Activated gamma-delta T cell treated with anti-CD3 and anti-CD28 coated beads, Interleukin-2, amount 50 U/mL, for 16 hours (primary cell): ENCODE data around the gene SPATA13.

ENCODE experiments used
- DNase-seq: peaks from one replicate; pipeline ENCODE4 v3.0.0-alpha.2; 2020; ENCODE audit warnings: low read depth

The SPATA13 gene

GRCh38 chr13:24141333-24141910 lies 19.1 kb upstream of the SPATA13 start:
- DNase-seq = no peak

DNA sequence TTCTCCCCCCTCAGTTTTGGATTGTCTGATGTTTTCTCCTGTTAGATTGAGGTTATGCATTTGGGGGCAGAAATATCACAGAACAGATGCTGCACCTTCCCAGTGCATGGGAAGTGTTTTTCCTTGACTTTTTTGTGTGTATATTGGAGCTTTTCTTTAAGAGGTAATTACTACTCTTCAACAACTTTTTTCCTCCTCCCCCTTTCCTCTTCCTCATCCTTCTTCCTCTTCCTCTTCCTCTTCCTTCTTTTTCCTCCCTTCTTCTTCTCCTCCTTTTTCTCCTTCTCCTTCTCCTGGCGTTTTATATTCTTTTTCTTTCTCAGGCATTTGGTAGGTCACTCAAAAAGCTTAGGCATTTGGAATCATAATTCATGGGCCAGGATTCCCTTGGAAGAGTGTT lies 18.1 kb upstream of the SPATA13 start:
- no peak for DNase-seq

GRCh38 chr13:24142886-24143285 lies 17.6 kb upstream of the SPATA13 start:
- DNase-seq = no peak

GRCh38 chr13:24145240-24145639 lies 15.3 kb upstream of the SPATA13 start:
- DNase-seq = no peak

DNA sequence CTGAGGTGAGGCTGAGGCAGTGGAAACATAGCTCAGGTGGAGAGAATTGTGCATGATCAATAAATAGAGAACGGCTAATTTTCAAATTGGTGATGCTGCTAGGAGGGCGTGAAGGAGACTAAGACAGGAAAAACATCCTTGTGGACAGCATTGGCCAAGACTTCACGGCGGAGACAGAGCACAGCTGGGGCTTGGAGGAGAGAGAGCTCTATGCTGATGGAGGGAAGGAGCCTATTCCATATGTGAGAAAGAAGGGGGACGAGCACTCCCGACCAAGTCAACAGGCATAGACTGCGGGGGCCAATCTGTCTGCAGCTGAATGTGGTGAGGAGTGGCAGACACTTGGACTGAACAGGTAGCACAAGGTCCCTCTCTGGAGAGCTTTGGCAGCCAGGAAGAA lies 14.8 kb upstream of the SPATA13 start:
- DNase-seq = no peak

DNA sequence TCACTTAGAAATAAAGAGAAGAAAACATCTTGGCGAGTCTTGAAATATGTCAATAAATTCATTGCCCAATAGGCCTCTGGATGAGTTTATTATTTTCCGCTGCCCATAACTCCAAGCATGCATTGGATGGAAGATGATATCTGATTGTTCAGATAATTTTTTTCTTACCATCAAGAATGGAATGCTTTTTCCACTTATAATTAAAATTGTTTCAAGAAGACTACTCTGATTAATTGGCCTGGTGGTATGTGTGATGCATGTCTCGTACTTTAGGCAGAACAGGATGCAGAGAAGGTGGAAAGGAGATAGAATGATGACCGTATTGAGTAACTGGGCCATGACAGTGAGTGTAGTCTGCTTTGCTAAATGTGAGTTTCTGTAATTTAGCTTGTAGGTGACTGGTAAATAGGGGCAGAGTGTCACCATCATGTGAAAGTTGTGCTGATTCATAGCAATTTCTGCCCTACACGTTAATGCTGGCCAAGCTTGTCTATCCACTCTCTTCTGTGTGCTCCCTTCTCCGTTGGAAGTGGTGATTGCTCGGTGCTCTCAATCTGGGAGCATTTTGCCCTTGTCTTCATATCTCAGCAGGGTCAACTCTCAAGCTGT lies 13.5 kb upstream of the SPATA13 start:
- no peak for DNase-seq

DNA sequence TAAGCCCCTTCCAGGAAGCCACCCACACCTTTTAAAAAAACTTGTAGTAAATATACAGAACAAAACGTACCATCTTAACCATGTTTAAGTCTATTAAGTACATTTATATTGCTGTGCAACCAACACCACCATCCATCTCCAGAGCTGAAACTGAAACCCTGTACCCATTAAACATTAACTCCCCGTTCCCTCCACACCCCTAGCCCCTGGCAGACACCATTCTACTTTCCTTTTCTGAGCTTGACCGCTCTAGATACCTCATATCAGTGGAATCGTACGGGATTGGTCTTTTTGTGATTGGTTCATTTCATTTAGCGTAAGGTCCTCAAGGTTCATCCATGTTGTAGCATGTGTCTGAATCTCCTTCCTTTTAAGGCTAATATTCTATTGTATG lies 13.0 kb upstream of the SPATA13 start:
- no peak for DNase-seq

- no peak for DNase-seq
Observed at GRCh38 chr13:24148414-24149235, 11.9 kb upstream of the SPATA13 start.

GRCh38 chr13:24149246-24150032 lies 11.1 kb upstream of the SPATA13 start:
- no peak for DNase-seq

- DNase-seq = no peak
Observed at GRCh38 chr13:24150572-24150971, 9.9 kb upstream of the SPATA13 start.

- DNase-seq = no peak
Observed at GRCh38 chr13:24151864-24152263, 8.7 kb upstream of the SPATA13 start.

DNA sequence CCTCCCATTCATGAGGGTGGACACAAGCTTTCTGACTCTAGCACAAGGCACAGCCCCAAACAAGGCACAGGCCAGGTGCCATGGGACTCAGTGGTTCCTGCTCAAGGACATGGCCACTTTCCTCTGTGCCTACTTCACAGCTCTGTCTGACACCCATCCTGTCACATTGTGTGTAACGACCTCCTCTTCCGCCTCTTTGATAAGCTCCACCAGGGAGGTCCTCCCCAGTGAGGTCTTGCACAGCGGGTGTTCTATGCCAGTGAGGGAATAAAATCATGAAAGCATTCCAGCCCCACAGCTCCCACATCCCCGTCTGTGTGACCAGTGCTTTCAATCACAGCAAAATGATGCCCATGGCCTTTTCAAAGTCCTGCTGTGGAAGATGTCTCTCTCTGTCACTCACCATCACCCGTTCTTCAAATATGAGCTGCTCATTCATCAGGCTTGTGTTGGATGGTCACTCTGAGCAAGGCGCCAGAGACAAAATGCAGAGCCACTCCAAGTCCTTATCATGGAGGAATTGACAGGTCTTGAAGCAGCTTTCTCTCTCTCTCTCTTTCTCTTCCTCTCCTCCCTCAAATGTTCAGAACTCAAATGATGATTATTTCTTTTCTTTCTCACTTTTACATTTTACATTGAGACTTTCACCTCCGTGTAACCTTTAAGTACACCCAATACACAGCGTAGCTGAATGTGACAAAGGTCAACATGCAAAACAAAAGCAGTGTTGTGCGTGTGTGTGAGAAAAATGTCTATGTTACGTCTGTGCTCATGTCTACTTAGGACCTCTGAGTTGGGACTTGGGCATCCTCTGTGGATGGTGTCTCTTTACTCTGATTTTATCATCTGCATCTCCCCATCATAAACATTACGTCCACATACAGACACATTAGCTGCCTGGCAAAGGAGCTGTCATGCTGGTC lies 8.0 kb upstream of the SPATA13 start:
- no peak for DNase-seq

- DNase-seq = no peak
Observed at GRCh38 chr13:24153347-24153746, 7.2 kb upstream of the SPATA13 start.

GRCh38 chr13:24153979-24154701 lies 6.4 kb upstream of the SPATA13 start:
- no peak for DNase-seq

- DNase-seq = no peak
Observed at GRCh38 chr13:24159357-24159756, 1.2 kb upstream of the SPATA13 start.

GRCh38 chr13:24161010-24161775 lies 673 bp downstream of the SPATA13 start:
- peak; percentile 17 for DNase-seq

DNA sequence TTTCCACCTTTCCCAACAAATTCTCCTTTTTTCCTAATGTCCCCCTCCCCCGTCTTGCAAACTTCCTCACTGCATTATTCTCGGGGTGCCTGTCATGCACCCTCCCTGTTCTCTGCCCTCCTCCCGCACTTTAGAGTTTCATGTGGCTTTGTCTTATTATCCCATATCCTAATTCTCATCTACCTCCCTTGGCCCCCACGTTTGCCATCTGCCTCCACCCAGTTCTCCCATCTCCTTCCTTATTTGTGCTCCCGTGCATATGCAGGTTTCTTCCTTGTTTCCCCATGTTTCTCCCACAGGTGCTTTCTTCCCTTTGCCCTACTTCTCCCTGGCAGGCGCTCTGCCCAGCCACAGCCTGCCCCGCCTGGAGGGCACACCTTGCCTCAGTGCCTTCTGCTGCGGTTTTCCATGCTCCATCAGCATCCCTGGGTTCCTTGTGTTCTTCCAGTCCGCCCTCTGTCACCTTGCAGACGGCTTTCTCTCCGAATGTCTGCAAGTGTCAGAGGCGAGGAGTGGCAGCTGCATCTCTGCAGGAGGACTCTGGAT lies 1.5 kb downstream of the SPATA13 start:
- DNase-seq = no peak

DNA sequence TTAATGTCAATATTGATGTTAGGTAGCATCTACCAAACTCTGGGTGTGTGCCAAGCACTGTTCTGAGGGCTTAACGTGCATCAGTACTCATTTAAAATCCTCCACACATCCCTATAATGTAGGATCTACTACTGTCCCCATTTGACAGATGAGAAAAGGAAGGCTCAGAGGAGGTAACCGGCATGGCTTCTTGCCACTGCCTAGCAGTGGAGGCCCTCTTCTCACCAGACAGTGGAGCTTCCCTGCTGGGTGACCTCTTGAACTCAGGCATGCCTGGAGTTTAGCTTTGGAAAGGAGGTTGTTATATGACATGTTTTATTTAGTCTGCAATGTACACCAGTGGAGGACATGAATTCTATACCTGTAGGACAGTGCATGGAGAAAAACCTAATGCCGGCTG lies 2.1 kb downstream of the SPATA13 start:
- DNase-seq = no peak

GRCh38 chr13:24165746-24166145 lies 5.2 kb downstream of the SPATA13 start:
- no peak for DNase-seq

DNA sequence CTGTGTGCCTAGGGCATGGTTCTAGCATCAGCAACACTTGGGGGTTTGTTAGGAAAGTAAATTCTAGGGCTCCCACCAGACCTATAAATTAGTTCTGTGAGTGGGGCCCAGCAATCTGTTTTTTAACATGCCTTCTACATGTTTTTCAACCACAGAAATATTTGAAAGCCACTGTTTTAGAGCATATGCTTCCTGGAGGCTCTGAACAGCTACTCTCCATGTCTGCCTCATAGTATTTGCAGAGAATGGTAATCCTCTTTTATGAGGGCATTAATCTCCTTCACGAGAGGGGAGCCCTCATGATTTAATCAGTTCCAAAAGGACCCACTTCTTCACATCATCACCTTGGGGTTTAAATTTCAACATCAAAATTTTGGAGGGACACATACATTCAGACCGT lies 6.0 kb downstream of the SPATA13 start:
- no peak for DNase-seq
